HCEC 1CT (cell line): ENCODE data around the gene TNFSF4.
"Not testable (repeated sequence)": the region's sequence is repeated elsewhere in the genome, so short reads cannot be mapped to it uniquely, and the experiment has no call there.

Source experiments
- DNase-seq: peaks from one replicate; pipeline ENCODE4 v3.0.0-alpha.2; 2017

Gene TNFSF4

GRCh38 chr1:173161510-173162221 lies 45.5 kb downstream of the TNFSF4 start:
- peak; percentile 78 for DNase-seq

GRCh38 chr1:173153964-173154363 lies 53.2 kb downstream of the TNFSF4 start:
- DNase-seq = not testable (repeated sequence)

DNA sequence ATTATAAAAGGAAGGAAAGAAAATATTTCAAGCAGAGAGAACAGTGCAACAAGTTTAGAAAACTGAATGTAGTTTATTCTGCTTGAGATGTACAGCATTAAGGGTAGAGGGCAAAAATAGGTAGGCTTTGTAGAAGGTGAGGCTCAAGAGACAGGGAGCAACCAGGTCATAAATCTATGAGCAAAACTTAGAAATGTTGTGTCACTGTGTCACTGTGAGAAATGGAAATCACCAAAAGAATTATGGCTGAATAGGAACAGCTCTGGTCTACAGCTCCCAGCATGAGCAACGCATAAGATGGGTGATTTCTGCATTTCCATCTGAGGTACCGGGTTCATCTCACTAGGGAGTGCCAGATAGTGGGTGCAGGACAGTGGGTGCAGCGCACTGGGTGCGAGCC lies 53.6 kb downstream of the TNFSF4 start:
- no peak for DNase-seq

GRCh38 chr1:173152598-173152997 lies 54.5 kb downstream of the TNFSF4 start:
- no peak for DNase-seq

GRCh38 chr1:173150795-173151194 lies 56.3 kb downstream of the TNFSF4 start:
- no peak for DNase-seq

DNA sequence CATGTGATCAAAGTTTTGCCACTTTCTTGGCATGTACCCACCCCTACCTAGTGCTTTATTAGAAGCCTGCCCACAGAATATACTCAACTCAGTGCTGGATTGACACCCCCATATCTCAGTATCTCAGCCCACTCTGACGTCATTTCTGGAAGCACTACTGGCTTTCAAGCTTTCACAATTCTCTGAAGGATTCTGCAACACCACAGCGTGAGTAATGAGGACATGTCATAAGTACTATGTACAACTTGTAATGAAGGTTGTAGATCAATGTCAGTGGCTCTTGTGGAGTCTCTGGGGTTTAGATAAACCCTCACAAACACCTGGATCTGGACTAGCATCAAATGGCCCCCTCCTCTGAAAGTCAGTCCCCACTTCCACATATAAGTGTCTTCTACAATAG lies 57.2 kb downstream of the TNFSF4 start:
- peak; percentile 96 for DNase-seq

GRCh38 chr1:173148971-173149370 lies 58.2 kb downstream of the TNFSF4 start:
- no peak for DNase-seq

GRCh38 chr1:173148545-173148944 lies 58.6 kb downstream of the TNFSF4 start:
- no peak for DNase-seq

DNA sequence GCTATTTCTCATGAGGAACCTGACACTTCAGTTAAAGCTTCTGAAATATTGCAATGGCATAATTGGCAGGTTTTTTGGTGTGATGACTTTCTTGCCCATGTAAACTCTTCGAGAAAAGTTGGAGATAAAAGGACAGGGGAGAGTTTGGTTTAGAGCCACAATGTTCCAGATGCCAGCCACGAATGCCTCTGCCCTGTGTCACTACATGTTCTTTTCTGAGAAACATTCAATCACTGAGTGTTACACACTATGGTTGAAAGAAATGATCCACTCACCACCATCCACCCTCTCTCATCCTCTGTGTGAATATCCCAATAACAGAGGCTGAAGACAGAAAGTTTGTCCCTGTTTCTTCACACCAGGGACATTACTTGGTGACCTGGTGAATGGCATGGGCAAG lies 66.4 kb downstream of the TNFSF4 start:
- no peak for DNase-seq

DNA sequence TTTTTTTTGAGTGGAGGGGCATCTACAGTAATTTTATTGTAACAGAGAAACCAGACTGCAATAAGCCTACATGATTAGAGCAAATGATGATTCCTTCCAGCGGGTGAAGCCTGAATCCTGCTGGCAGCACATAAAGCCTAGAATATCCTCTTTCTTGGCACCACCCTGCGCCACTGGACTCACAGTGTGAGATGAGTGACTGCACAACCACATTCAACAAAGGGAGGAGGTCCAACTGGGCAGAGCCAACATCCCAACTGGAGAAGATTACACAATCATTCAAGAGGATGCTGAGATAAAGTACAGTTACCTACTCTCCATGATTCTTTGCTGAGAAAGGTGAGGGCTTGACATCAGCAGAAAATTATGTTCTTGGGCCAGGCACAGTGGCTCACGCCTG lies 67.4 kb downstream of the TNFSF4 start:
- no peak for DNase-seq

DNA sequence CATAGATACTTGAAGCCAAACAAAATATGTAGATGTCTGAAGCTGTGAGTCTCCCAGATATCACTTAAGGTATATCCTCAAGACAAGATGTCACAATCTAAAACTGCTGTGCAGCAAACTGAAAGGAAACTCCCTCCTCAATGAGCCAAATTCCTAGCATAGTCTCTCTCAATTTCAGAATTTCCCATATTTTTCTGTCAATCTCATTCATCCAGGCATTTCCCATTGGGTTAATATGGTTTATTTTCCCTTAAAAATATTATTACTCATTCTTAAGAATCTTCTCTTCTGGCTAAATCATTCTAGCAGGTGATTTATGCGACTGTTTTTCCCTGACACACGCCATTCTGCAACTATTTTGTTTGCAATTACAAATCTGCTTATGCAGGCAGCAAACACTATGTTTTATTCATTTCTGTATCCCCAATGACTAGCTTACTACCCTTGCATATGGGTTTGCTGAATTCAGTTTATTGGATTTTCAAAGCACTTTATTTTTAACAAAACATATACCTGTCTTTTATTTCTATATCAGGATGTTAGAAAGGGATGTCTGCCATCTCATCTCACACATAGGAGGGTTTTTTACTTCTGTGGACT lies 69.9 kb downstream of the TNFSF4 start:
- no peak for DNase-seq

DNA sequence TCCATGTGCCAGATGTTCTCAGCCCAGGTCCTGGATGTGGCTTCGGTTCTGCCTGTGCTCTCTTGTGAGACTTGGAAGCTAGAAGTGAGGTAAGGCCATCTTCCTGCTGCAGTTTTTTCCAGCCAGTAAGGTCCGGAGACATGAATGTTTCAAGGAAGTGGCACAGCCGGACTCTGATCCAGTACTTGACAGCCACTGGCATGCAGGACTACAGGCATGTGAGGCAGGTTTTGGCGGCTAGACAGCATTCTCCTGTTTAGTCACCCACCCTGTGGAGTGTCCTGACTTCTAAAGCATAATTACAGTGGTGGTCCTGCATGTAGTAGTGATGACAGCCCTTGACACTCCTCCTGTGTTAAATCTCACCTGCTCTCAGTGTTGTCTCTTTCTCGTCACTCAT lies 72.3 kb downstream of the TNFSF4 start:
- no peak for DNase-seq

- peak; percentile 27 for DNase-seq
These were observed 73.1 kb downstream of the TNFSF4 start for GRCh38 chr1:173134029-173134428.
